Occipital lobe (tissue), 2 donors: ENCODE results near the gene PPM1K. TPM values are rescaled to one million over a fixed set of nuclear protein-coding genes. Genes with fewer than 3 reads are reported as not detected.

Experiments
- DNase-seq: peaks from one replicate; lab custom pipeline; 2025; lab: John Stamatoyannopoulos, UW
- total RNA-seq: library from RNA; depleted of rRNA; stranded (reverse); fragments of >200 nt; gene quantifications from one replicate; pipeline ENCODE4 v1.2.3, GENCODE V29; 2014

PPM1K gene
- total RNA-seq, 1 donor from 2014 or later = 125 TPM

DNA sequence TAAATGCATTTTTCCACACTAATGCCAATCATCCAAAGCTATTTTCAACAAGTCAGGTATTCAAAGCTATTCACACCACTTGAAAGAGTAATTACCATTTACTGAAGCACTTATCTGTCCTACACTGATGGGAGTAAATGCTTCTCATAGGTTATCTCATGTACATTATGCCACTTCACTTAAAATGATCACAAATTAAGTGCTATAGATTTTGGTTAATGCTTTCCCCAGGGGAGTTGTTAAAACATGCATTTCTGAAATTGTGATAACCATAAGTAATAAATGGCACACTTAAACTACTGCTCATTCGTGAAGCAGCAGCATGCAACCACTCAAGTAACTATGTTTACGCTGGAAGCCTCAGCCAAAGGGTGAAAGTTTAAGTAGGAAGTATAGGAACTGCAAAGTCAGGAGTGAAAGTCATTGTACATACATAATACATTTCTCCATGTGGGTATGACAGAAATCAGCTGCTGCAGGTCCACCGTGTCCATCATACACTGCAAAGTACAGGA is 6.6 kb downstream of the PPM1K start:
- no peak for DNase-seq

DNA sequence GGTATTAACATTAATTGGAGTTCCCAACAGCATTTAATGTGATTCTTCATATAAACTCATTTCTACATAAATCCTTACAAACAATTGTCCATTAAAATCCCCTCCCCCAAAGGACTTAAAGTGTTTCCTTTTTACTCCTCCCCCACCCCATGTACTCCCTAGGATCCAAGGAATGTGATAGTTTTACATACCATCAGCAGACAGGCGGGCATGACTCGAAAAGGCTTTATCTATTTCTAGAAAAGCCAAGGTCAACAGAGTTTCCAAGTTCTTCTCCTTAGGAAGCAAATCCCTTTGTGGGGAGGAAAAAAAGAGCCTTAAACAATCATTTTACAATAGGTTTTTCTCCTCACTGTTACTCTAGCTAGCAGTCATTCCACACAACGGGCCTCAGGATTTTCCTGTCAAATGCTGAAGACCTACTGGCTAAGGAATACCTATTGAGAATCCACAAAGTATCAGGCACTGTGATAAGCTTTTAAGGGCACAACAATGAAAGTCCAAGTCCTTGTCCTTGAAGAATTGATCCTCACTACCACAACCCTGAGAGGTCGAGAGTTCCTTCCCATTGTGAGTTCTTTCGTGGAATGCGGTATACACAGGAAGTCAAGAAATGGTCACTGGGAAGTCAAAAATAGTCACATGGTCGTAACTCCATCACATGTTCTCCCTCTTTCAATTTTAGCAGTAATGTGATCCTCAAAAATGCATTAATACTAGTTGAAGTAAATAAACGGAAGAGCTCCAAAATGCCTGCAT is 7.2 kb downstream of the PPM1K start:
- no peak for DNase-seq

DNA sequence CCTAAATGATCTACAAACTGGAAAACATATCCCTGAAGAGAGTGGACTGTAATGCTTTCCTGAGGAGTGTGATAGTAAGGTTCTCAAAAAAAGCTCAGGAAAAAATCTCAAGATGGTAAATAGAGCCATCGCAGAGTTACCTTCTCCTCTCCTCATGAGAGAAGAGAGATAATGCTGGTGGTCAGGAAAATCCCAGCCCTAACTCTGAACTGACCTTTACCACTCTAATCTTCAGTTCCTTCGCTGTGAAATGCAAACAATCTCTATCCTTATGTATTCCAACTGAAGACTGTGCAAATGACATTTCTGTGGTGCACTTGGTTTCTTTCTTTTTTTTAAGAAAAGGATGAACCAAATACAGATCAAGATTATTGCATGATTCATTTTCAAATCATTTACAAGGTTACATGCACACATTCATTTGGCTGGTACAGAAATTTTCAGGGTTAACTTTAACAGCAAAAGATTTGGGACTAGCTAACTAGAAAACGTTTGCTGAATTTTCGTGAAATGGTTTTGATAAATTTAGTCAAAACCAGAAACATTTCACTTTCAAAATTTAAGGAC is 8.3 kb downstream of the PPM1K start:
- no peak for DNase-seq

DNA sequence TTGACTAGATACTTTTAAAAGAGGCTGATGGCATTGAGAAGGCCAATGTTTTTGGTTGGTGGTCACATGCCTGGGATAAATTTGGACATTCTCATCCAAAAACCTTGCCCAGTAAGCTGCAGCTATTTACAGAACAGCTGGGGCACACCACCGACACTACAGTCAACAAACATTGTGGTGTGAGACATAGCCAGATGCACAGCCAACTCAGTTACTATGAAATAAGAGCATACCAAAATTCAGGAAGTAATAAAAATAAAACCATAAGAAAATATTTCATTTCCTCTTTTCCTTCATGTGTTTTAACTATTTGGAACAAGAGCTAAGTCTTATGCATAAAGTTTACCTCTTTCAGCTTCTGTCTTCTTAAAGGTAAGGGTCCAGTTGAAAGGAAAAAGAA is 8.8 kb downstream of the PPM1K start:
- no peak for DNase-seq

DNA sequence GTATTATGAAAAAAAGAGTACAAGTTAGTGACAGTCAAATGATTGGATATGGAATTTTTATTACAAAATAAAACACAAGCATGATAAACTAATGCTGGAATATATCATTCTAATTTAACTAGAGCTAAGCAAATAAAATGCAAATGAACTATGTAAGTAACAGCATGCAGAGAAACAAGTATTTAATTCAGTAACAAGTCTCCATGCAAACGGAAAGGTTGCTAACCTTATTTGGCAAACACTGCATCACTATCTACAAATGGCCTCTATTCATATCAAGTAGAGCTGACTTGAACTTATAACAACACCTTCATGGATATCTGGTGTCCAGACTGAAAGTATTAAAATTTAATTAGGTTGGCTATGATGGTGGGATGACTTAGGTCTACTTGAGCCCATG is 15.4 kb downstream of the PPM1K start:
- no peak for DNase-seq

DNA sequence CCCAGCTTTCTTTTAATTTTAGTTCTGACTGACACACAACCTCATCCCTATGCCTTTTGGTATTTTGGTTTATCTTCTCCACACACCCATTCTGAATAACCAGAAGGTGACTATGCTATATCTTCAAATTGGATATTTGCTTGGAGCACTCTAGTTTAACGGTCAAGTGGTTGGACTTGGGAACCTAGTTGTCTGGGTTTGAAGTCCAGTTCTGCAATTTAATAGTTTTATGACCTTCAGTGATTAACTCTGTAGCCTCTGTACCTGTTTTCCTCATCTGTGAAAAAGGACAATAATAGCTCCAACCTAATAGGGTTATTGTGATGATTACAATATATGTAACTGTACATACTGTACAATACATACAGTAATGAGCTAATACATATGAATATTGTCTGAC is 20.0 kb downstream of the PPM1K start:
- no peak for DNase-seq

DNA sequence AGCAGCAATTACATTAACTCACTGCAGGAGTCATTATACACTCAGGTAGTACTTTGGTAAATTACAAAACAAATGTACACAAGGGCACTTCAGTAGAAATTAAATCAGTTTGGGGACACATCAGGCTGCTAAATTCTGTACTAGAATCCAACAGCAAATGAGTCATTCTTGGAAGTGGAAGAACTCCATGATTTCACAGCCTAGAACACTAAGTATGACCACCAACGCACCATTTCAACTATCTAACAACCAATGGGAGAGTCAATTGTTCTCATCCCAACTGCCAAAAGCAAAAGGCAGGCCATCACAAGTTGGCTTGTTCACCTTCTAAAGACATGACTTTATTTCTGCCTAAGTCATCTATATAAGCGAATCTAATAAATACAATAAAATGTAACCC is 26.6 kb downstream of the PPM1K start:
- no peak for DNase-seq

DNA sequence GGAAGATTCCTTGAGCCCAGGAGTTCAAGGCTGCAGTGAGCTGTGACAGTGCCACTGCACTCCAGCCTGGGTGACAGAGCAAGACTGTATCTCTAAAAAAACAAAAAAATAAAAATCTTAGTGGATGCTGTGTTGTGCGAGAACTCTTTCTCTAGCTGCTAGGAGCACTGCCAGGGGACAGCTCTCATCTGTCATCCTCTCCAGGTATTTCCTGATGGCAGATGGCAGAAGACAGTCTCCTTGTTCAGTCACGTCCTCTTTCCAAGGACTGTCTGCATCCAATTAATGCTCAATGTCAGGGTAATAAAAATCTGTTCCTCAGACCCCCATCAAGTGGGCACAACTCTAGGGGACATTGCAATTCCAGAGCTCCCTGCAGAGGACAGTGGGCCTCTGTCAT is 29.2 kb downstream of the PPM1K start:
- no peak for DNase-seq

DNA sequence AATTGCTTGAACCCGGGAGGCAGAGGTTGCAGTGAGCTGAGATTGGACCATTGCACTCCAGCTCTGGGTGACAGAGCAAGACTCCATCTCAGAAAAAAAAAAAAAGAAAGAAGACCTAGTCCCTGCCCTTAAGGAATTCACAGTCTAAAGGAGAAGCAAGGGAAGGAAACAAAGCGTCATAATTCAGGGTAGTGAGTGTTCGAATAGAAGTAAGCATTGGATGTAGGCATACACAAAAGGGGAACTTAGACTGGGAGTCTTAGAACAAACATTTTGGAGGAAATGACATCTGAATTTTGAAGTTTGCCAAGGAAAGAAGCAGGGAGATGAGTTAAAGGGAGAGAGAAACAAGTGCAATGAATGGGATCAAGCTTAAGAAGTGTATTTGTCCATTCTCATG is 32.4 kb downstream of the PPM1K start:
- no peak for DNase-seq

DNA sequence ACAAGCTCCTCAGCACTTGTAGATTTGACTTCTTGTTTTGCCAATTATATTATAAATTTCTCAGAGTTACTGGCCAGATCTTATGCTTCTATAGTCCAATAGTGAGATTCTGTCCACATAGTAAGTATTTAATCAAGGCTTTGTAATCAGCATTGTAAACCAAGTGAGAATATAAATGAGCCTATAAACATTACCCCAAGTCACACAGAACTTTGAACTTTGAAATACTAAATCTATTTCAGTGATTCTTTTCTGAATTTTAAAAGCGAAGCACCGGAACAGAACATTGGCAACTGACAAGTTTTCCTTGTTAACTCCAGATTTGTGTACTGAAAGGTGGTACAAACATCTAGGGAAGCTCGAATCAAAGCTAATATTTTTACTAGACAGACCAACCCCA is 37.2 kb downstream of the PPM1K start:
- no peak for DNase-seq

DNA sequence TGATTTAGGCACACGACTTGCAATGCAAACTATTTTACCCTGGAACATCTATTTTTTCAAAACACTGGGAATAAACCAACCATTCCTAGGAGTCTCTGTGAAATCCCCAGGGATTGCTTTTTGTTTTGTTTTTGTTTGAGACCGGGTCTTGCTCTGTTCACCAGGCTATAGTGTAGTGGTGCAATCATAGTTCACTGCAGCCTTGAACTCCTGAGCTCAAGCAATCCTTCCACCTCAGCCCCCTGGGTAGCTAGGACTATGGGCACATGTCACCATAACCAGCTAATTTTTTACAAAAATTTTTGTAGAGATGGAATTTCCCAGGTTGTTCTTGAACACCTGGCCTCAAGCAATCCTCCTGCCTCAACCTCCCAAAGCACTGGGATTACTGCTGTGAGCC is 37.8 kb downstream of the PPM1K start:
- no peak for DNase-seq

DNA sequence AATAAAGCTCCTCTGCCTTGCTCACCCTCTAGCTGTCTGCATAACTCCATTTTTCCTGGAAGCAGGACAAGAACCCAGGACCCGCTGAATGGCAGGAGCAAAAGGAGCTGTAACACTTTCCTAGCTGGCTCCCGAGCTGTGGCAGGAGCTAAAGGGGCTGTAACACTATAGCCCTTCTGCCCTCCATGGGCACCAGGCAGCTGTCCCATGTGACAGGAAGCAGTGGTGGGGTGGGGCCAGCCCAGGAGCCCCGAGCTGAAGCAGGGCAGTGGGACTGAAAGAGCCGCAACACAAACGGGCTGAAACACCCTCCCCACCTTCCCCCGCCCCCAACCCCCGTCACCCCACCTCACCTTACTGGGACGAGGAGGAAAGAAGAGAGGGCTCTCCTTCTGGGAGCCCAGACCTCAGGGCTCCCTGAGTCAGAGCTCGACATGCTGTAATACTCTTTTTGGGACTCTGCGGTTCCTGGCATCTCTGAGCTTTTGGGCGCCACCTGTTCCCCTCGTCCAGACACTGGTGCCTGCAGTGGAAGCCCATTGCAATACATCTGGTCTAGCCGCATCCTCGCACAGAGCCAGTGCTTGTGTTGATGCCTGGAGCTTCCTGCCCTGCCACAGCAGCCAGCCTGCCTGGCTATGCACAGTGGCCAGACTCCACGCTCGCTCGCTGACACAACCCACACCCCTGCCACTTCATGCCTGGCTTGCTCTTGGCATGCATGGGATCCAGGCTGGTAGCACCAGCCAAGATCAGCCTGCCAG is 39.4 kb downstream of the PPM1K start:
- no peak for DNase-seq

DNA sequence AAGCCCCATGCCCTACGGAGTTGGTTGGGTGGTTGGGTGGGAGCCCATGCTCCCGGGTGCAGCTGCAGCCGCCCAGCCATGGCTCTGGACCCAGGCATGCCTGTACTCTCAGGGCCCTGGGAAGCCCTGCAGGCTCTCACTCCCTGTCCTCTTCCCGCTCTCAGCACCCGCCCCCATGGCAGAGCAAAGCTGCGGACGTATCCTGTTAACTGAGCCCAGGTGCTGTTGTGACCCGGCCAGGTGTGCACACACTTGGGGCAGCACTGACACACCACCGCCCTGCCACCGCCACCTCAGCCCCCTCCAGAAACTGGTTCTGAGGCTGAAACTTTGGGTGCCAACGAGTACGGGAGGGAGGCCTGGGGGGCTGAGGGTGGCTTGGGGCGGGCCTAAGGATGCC is 40.3 kb downstream of the PPM1K start:
- no peak for DNase-seq

DNA sequence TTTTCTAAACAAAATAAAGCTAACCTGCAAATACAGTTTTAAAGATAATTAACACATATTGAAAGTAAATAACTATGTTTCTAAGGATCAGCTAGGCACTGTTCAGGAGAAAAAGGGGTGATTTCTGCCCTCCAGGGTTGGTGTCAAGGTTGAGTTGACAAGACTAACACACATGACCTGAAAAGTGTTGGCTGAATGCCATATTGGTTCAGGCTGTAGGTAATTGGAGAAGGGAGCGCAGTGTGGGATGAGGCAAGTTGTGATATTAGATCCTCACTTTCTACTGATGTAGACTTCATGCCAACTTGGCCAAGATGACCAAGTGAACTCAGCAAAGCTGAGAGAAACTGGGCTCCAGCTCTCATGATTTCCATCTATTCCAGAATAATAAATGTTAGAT is 42.2 kb downstream of the PPM1K start:
- DNase-seq = no peak

DNA sequence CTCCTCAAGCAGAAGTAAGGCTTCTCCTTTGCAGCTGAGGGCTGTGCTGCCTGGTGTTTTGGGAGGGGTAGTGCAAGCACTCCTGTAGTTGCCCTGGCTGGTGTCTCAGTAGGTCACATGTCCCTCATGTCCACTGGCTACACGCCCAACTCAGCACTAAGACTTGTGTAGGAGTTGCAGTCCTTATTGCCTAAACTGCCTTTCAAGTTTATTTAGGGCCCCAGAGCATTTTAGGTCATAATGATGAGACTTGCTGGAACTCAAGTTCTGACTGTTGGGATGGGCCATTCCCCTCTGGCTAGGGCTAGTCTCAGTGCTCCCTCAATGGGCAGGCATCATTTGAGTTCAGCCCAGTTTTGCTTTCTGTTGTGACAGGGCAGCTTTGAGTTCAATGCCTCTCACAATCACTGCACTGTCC is 44.1 kb downstream of the PPM1K start:
- no peak for DNase-seq

DNA sequence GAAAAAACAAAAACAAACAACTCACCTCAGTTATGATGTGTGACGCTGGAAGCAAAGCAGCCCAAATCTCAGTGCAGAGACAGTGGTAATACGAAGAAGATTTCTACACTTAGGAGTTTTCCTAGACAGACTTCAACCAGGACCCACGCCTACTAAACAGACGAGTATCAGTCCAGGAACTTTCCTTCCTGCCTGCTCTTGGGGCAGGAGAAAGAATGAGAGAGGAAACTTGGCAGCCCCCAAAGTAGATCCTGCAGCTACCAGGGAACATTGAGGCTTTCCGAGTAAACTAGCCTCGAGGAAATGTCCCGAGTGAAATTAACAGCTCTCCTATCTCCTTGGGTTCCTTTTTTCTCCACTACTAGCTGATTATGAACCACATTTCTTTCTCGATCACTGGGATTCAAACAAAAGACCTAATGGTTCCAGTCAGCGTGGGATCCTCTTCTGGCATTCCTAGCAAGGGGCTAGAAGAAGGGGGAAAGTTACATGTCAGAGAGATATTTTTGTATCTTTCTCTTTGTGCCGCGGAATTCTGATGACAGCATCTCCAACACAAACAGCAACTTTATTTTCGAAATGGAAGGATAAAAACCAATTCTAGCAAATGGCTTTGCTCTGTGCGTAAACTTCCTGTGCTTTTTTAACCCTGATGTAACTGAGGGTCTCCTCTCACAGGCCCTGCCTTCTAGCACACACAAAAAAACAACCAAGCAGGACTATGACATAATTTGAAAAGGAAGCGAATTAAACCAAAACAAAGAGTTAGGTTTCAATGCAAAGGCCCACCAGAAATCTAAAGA is 53.2 kb downstream of the PPM1K start:
- no peak for DNase-seq

DNA sequence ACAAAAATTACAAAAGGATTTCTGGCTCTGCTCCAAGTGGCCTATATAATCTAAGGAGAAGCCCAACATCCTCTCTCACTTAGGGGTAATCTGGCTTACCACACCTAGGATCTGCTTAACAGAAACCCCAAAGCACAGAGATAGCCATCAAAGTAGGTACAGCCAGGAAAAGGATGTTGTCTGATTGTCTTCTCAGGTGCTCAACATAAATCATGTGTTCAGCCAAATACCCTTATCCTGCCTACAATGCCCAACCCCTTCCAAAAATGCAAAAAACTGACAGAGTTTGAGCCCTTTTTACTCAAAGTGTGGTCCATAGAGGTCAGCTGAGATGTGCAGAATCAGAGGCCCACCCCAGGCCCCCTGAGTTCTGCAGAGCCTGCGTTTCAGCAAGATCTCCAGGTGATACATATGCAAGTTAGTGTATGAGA is 53.9 kb downstream of the PPM1K start:
- no peak for DNase-seq

DNA sequence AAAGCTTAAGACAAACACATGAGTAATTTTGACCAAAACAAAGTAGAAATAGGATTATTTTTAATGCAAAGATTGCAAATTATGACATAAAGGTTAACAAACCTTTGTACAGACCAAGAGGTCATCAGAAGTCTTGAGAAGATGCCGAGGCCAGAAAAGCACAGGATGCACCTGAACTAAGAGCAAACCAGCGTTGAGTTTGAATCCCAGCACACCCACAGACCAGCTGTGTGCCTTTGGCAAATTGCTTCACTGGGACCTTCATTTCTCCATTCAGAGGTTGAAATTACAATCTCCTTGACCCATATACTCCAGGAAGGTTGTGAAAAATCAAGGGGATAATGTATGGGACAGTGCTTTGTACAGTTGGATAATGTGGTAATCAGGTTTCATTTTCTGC is 56.6 kb downstream of the PPM1K start:
- no peak for DNase-seq

DNA sequence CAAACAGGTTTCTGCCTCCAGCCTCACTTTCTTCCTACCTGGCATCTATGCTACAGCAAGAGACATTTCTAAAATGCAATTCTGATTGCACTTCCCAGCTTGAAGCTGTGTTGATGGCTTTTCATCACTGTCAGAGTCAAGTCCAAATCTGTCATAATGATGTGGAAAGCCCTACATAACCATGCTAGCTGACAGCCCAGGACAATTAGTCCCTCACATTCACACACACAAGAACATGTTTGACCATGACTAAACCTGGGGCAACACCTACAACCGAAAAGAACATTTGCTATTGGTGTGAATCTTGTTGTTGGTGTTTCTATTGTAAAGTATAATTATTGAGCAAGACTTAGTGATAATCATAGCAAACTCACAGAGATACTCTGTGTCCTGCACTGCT is 58.2 kb downstream of the PPM1K start:
- no peak for DNase-seq

DNA sequence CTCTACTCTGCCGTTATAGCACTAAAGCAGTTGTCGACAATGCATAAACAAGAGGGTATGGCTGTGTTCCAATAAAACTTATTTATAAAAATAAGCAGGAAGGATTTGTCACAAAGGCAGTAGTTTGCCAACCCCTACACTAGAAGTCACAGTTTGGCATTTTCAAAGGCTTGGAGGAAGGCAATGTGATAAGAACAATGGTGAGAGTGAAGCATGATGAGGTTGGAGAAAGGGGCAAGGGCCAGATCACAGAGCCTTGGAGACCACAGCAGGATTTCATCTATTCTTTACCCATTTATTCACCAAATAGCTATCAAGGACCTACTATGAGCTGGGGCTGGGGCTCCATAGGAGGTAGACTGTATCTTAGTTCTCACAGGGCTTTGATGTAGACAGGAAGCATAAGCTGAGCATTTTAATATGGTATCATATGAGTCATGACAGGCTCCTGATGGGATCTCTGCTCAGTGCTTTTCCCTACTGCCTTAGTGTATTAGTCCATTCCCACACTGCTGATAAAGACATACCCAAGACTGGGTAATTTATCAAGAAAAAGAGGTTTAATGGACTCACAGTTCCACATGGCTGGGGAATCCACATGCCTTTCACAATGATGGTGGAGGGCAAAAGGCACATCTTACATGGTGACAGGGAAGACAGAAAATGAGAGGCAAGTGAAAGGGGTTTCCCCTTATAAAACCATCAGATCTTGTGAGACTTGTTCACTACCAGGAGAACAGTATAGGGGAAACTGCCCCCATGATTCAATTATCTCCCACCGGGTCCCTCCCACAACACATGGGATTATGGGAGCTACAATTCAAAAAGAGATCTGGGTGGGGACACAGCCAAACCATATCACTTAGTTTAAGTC is 58.9 kb downstream of the PPM1K start:
- no peak for DNase-seq

DNA sequence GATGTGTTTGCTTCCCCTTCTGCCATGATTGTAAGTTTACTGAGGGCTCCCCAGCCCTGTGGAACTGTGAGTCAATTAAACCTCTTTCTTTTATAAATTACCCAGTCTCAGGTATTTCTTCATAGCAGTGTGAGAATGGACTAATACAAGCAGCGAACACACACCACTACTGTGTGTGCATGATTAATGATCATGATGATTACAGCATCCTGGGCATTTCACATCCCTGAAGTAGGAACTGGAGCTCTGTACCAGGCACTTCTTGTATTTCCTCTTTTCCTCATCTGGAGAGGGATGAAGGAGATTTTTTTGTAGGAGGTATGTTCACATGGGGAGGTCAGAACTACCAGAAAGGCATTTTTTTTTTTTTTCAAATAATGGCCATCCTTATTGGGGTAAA is 60.8 kb downstream of the PPM1K start:
- no peak for DNase-seq
